ENCODE results near the gene AUTS2.

The AUTS2 gene

GRCh38 chr7:70314221-70314620 is 715.9 kb downstream of the AUTS2 start:
- TF ChIP-seq ZFP69B (tag by site-specific recombination; IDR thresholded peaks at IDR 0.05): no peak
- TF ChIP-seq ZNF398 (tag by site-specific recombination; IDR thresholded peaks at IDR 0.05): no peak
- TF ChIP-seq ZBTB49 (tag by site-specific recombination; IDR thresholded peaks at IDR 0.05; ENCODE audit: low read depth): no peak
- TF ChIP-seq, protein P1, sequence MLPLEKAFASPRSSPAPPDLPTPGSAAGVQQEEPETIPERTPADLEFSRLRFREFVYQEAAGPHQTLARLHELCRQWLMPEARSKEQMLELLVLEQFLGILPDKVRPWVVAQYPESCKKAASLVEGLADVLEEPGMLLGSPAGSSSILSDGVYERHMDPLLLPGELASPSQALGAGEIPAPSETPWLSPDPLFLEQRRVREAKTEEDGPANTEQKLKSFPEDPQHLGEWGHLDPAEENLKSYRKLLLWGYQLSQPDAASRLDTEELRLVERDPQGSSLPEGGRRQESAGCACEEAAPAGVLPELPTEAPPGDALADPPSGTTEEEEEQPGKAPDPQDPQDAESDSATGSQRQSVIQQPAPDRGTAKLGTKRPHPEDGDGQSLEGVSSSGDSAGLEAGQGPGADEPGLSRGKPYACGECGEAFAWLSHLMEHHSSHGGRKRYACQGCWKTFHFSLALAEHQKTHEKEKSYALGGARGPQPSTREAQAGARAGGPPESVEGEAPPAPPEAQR (tag by site-specific recombination; IDR thresholded peaks at IDR 0.05): no peak
- TF ChIP-seq GLIS2 (tag by site-specific recombination; IDR thresholded peaks at IDR 0.05): no peak
- no peak for TF ChIP-seq ZNF157 (tag by site-specific recombination; IDR thresholded peaks at IDR 0.05)
- no peak for TF ChIP-seq ZBTB11 (tag by site-specific recombination; conservative IDR thresholded peaks at IDR 0.05; ENCODE audit: low read depth)
- no peak for TF ChIP-seq ZNF629 (tag by site-specific recombination; IDR thresholded peaks at IDR 0.05)
- TF ChIP-seq ZNF274 (IDR thresholded peaks at IDR 0.05; ENCODE audit: low read length): no peak
- TF ChIP-seq ZNF274 (tag by site-specific recombination; IDR thresholded peaks at IDR 0.05; ENCODE audit: borderline replicate concordance): no peak
- TF ChIP-seq ZNF2 (tag by site-specific recombination; IDR thresholded peaks at IDR 0.05): no peak
- no peak for TF ChIP-seq ZNF600 (tag by site-specific recombination; IDR thresholded peaks at IDR 0.05)
- no peak for TF ChIP-seq ZNF223 (tag by site-specific recombination; IDR thresholded peaks at IDR 0.05)
- no peak for TF ChIP-seq ZNF221 (tag by site-specific recombination; IDR thresholded peaks at IDR 0.05; ENCODE audit: borderline replicate concordance)
- TF ChIP-seq, protein P2, sequence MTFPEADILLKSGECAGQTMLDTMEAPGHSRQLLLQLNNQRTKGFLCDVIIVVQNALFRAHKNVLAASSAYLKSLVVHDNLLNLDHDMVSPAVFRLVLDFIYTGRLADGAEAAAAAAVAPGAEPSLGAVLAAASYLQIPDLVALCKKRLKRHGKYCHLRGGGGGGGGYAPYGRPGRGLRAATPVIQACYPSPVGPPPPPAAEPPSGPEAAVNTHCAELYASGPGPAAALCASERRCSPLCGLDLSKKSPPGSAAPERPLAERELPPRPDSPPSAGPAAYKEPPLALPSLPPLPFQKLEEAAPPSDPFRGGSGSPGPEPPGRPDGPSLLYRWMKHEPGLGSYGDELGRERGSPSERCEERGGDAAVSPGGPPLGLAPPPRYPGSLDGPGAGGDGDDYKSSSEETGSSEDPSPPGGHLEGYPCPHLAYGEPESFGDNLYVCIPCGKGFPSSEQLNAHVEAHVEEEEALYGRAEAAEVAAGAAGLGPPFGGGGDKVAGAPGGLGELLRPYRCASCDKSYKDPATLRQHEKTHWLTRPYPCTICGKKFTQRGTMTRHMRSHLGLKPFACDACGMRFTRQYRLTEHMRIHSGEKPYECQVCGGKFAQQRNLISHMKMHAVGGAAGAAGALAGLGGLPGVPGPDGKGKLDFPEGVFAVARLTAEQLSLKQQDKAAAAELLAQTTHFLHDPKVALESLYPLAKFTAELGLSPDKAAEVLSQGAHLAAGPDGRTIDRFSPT (tag by site-specific recombination; IDR thresholded peaks at IDR 0.05): no peak
- TF ChIP-seq ZNF596 (tag by site-specific recombination; IDR thresholded peaks at IDR 0.05): no peak
- TF ChIP-seq, protein P3, sequence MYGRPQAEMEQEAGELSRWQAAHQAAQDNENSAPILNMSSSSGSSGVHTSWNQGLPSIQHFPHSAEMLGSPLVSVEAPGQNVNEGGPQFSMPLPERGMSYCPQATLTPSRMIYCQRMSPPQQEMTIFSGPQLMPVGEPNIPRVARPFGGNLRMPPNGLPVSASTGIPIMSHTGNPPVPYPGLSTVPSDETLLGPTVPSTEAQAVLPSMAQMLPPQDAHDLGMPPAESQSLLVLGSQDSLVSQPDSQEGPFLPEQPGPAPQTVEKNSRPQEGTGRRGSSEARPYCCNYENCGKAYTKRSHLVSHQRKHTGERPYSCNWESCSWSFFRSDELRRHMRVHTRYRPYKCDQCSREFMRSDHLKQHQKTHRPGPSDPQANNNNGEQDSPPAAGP (tag by site-specific recombination; IDR thresholded peaks at IDR 0.05): no peak
- TF ChIP-seq ZNF837 (tag by site-specific recombination; IDR thresholded peaks at IDR 0.05): no peak
- TF ChIP-seq, protein P4, sequence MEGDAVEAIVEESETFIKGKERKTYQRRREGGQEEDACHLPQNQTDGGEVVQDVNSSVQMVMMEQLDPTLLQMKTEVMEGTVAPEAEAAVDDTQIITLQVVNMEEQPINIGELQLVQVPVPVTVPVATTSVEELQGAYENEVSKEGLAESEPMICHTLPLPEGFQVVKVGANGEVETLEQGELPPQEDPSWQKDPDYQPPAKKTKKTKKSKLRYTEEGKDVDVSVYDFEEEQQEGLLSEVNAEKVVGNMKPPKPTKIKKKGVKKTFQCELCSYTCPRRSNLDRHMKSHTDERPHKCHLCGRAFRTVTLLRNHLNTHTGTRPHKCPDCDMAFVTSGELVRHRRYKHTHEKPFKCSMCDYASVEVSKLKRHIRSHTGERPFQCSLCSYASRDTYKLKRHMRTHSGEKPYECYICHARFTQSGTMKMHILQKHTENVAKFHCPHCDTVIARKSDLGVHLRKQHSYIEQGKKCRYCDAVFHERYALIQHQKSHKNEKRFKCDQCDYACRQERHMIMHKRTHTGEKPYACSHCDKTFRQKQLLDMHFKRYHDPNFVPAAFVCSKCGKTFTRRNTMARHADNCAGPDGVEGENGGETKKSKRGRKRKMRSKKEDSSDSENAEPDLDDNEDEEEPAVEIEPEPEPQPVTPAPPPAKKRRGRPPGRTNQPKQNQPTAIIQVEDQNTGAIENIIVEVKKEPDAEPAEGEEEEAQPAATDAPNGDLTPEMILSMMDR (tag by site-specific recombination; IDR thresholded peaks at IDR 0.05): no peak
- no peak for TF ChIP-seq ZNF658 (tag by site-specific recombination; IDR thresholded peaks at IDR 0.05)
- no peak for TF ChIP-seq ZNF10 (tag by site-specific recombination; IDR thresholded peaks at IDR 0.05)
- Histone ChIP-seq H3K27ac (ENCODE audit: extremely low read depth, low read depth, low read length) (no peak overlapping the region), H3K4me1 (ENCODE audit: control insufficient read depth, insufficient read depth, low read length) (peaks cover 3% of the 10 kb centered on the region), H3K36me3 (ENCODE audit: control insufficient read depth in 2 of 2, insufficient read depth in 1 of 2, low read length in 2 of 2) (no peaks in the 10 kb centered on the region), H3K9me3 (ENCODE audit: control insufficient read depth, insufficient read depth, low read depth, low read length) (no peaks in the 10 kb centered on the region), H3K4me3 (ENCODE audit: low read depth, low read length) (no peak overlapping the region)
- POLR2A ChIA-PET: no interaction called here
- CTCF ChIA-PET: no interaction called here
